ENCODE data around the gene NFYC.
"Not testable (repeated sequence)": the region's sequence is repeated elsewhere in the genome, so short reads cannot be mapped to it uniquely, and the experiment has no call there.

Gene NFYC

DNA sequence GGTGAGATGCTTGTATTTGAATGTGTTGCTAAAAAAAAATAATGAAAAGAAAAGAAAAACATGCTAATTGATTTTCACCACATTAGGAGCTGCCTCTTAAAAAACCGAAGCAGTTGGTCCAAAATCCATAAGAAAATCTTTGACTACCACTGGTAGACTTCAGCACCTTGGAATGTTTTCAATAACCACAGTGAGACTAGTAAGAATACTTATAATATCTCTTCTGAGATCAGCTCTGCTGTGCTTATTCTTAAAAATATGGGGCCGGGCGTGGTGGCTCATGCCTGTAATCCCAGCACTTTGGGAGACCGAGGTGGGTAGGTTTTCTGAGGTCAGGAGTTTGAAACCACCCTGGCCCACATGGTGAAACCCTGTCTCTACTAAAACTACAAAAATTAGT is 15.1 kb downstream of the NFYC start:
- no peak for DNase-seq (ENCODE audit: low read depth)

DNA sequence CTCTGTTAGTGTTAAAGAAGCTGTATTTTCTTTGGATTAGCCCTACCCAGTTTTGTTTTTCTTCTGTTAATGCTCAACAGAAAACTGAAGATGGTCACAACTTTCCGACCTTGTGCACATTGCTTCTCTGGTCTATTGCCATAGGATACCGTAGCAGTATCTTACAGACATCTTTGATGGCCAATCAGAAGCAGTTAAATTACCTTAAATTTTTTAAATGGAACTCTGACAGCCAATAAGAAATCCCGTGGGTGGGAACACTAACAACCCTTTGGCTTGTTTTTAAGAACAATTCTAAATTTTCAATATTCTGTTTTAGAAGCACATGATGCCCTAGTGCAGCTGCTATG is 17.2 kb downstream of the NFYC start:
- DNase-seq (ENCODE audit: low read depth), result no peak

DNA sequence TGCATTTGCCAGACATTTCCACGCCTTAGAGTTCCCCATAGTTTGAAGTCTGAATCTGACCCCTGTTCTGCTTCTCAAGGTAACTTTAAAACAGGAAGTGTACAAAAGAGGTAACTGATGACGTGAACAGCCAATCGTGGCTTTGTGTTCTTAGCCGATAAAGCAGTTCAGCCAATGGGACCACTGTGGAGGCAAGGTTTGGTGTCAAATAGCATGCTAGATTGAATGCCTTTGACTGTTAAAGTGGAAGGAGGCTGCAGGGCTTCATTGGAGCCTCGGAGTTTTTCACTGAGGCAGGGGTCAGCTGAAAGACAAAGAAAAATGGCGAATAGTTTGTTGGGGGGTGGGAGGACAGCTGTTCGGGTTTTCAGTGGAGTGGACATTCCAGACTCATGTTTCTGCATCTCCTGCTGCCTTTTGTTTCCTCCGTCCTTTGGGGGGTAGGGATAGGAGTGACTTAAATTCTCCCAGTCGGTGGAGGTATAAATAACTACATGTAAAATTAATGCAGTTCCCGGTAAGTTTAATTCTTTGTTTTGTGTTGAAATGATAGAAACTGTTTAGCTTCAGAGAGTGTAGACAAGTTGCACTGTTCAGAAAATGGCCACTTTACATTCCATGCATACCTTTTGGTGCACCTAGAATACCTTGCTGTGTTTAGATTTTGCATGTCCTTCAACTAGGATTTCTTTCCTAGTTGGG is 17.7 kb downstream of the NFYC start:
- peak; percentile 60 for DNase-seq (ENCODE audit: low read depth)

DNA sequence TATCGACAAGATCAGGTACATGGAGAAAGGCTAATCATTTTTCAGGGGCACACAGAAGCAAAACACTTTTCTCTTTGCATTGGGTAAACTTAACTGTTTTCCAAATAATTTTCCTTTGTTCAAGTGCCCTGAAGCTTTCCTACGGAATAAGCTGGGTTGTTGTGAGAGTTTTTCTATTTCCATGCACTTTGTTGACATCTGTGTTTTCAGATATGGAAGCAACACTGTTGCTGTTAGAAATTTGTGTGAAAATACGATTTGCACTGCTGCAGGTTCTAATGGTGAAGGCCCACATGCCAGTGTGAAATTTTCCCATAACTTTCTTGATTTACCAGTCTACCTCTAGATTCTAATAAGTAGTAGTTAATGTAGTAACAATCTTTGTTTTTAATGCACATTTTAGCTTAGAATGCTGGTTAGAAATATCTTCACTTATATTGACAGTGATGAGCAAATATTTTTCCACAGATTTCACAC is 18.3 kb downstream of the NFYC start:
- no peak for DNase-seq (ENCODE audit: low read depth)

DNA sequence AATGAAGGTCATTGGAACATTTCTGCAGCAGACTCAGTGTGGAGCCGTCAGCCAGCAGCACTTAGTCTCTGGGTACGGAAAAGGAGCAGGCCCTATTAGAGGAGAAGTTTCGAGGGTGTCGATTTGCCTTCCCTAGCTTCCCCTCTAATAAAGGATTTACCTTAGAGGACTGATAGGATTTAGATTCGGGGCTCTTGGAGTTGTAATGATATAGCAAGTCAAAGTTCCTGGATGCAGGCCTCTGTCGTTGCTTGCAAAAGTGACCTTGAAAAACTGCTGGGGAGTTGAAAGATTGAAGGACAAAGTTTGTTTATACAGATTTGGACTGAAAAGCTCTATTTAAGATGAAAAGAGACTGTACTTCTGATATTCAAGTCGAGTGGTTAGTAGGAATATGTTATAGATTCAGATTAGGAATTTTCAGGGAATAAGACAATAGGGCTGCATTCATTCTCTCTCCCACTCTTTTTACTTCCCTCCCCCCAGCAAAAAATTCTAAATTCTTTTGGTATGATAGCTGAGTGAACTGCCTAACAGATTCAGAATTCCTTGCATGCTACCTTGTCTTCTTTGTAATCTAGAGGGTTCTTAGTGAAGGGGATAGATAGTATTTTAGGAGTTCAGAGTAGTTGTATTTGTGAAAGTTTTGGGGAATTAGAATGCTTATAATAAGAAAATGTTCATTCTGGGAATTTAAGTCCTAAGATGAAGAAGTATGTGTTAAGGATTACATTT is 19.2 kb downstream of the NFYC start:
- DNase-seq (ENCODE audit: low read depth), result no peak

DNA sequence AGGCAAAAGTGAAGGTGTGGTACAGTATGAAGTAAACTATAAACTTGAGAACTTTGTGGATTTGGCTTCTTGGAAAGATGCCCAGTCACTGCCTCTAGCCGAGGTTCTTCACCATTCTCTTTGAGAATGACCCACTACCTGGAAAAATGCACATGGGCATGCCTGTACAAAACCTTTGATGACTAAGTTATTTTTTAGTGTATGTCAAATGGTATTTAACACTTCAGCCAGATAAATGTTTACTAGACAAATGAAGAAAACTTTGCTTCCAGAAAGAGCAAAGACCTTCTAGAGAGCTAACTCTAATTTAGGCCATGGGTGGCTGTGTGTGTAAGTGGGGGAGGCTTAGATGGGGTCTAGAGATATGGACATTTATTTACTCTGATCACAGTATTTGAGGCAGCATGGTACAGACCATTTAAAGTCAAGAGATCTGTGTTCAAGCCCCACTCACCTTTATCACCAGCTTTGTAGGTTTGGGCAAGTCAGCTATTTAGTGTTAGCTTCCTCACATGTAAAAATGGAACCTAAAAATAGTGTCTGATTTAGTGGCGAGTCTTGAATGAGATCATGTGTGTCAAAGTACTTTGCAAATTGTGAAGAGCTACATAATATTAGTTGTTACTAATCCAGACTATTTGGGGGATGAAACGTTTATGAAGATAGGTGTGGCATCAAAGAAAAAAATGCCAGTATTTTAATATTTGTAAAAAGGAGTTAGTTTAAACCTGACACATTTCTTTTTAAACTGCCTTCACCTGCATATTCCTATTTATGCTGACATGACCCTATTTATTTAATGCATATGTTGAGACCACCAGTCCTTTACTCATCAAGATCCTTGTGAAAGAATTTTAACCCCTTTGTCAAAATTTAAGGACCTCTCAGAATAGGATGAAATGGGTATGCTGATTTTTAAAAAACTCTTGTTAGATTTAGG is 20.2 kb downstream of the NFYC start:
- DNase-seq (ENCODE audit: low read depth), result no peak

DNA sequence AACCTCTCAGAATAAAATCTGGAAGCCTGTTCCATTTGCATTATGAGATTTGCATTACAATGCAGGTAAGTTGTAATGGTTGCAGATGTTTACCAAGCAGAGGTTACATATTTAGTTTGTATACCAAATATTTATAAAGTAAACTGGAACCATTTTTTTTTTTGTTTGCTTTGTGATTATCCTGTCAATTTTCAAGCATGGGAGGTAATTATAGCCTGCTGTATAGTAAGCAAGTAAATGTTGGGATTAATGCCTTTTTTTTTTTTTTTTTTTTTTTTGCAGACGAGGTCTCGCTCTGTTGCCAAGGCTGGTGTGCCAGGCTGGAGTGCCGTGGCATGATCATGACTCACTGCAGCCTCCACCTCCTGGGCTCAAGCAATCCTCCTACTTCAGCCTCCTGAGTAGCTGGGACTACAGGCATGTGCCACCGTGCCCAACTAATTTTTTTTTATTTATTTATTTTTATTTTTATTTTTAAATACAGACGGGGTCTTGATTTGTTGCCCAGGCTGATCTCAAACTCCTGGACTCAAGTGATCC is 21.0 kb downstream of the NFYC start:
- DNase-seq (ENCODE audit: low read depth), result no peak

DNA sequence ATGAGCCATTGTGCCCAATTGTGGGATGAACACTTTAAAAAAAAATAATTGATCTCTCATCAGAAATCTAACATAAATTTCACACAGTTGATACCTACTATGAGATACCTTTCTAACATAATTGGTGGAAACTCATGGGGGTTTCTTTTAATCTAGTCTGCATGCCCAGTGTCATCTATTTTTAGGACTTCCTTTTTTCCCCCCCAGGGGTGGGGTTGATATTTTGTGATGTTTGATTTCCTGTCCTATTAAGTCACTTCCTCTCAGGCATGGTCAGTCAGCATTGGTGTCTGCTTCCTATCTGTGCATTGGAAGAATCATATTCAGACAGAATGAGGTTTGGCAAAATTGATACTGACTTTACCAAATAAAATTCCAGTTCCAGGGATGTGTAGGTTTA is 21.5 kb downstream of the NFYC start:
- DNase-seq (ENCODE audit: low read depth), result no peak

DNA sequence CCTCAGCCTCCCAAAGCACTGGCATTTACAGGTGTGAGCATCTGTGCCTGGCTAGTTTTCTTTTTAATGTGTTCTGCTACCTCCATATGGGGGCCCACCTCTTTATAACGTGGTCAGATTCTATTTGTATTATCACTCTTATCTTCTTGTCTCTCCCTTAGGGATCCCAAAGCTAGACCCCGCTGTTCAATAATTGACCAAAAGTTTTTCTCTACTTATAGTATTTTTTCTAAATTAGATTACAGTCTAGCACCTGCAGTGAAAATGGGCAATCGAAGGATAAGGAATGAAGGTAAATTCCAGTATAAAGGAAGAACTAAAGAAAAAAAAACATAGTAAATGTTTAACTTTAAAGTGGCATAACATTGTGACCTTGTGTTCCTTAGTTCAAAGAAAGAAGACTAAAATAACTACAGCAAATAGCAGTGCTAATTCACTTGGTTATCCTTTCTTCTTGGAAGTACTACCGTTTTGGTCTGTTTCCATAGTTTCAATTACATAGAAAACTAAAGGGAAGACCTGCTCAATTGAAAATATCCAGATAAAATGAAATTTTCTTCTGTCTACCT is 24.1 kb downstream of the NFYC start:
- DNase-seq (ENCODE audit: low read depth), result no peak

DNA sequence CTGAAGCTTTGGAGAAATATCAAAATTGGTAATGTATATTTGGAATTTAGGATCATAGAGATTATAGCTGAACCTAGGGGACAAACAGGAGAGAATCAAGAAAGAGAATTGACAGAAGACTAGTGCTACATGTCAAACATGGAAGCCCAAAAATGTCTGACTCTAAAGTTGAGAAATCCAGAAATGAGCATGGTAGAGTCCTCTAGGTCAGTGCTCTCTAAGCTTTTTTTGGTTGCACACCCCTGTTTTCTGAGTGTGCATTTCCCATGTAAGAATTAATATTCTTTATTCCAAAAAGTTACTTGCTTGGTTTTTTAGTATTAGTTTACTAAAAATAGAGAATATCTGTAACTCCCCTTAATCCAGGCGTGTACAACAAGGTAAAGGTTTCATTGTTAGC is 25.6 kb downstream of the NFYC start:
- DNase-seq (ENCODE audit: low read depth), result no peak

DNA sequence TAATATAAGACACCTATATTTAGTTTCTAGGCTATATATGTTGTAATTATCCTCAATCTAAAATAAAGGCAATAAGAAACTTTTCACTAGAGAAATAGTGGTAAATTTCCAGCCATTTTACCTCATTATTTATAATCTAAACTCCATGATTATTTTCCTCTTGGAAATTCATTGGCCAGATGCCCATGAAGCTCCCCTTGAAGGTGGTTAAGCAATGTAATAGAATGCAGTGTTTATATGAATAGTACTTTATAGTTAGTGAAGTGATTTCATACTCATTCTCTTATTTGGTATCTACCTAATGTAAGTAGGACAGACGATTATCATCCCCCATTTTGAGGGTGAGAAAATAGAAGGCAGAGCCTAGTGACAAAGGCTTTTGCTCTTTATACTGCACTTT is 26.5 kb downstream of the NFYC start:
- DNase-seq (ENCODE audit: low read depth), result no peak

DNA sequence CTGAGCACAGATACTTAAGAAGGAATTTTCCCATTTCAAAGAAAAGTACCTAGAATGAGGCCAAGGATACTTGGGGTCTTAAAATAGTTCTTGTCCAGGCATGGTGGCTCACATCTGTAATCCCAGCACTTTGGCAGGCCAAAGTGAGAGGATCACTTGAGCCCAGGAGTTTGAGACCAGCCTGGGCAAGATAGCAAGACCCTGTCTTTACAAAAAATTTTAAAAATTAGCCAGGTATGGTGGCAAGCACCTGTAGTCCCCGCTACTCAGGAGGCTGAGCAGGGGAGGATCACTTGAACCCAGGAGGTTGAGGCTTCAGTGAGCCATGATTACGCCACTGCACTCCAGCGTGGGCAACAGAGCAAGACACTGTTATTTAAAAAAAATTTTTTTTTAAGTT is 29.0 kb downstream of the NFYC start:
- no peak for DNase-seq (ENCODE audit: low read depth)

DNA sequence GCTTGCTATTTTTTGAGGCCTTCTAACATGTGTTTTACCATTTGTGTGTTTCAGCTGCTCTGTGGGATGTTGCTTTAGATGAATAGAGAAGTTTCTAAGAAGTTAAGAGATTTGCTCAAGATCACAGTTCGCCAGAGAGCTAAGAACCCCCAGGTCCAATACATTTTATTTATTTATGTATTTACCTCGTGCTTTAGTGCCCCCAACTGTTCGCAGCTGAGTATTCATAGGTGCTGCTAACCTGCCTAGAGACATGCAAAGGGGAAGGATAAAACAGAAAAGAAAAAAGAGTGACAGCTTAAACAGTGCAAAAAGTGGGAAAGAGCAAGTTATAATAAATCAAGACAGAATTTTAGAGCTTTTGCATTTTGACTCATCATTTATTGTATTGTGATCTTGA is 31.1 kb downstream of the NFYC start:
- no peak for DNase-seq (ENCODE audit: low read depth)

DNA sequence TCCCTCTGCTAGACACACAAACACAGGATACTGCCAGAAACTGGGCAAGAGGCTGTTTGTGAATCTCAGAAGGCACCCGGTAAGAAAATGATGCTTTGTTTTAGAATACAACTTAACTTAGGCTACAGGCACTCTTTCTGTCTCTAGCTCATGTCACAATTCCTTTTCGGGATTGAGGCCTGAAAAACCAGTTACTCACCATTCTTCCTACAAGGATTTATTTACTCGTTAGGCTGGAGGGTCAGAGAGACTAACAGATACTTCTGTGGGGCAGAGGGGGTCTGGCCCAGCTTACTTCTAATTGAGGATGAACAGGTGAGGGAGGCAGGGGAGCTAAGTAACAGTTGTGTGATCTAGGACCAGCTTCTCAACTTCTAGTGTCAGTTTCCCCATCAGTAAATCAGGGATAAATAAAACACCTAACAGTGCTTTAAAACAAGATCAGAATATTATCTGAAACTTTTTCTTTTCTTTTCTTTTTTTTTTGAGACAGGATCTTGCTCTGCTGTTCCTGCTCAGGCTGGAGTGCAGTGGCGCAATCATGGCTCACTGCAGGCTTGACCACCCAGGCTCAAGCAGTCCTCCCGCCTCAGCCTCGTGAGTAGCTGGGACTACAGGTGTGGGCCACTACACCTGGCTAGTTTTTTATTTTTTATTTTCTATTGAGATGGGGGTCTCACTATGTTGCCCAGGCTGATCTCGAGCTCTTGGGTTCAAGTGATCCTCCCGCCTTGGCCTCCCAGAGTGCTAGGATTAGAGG is 31.9 kb downstream of the NFYC start:
- no peak for DNase-seq (ENCODE audit: low read depth)

DNA sequence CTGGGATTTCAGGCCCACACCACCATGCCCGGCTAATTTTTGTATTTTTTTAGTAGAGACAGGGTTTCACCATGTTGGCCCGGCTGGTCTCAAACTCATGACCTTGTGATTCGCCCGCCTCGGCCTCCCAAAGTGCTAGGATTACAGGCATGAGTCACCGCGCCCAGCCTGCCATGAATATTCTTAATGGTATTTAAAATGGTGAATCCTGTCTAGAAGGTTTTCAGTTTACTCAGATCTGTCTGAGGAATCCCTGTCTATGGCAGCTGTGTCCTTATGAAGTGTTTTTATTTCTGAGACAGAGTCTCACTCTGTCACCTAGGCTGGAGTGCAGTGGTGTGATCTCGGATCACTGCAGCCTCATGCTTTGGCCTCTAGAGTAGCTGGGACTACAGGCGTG is 36.2 kb downstream of the NFYC start:
- not testable (repeated sequence) for DNase-seq (ENCODE audit: low read depth)

DNA sequence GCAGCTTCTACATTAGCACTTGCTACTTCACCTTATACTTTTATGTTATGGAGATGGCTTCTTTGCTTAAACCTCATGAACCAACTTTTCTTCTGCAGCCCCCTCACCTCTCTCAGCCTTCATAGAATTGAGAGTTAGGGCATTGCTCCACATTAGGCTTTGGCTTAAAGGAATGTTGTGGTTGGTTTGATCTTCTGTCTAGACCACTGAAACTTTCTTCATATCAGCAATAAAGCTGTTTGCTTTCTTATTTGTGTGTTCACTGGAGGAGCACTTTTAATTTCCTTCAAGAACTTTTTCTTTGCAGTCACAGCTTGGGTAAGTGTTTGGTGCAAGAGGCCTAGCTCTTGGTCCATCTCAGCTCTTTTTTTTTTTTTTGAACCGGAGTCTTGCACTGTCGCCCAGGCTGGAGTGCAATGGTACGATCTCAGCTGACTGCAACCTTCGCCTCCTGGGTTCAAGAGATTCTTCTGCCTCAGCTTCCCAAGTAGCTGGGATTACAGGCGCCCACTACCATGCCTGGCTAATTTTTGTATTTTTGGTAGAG is 37.9 kb downstream of the NFYC start:
- DNase-seq (ENCODE audit: low read depth), result not testable (repeated sequence)

DNA sequence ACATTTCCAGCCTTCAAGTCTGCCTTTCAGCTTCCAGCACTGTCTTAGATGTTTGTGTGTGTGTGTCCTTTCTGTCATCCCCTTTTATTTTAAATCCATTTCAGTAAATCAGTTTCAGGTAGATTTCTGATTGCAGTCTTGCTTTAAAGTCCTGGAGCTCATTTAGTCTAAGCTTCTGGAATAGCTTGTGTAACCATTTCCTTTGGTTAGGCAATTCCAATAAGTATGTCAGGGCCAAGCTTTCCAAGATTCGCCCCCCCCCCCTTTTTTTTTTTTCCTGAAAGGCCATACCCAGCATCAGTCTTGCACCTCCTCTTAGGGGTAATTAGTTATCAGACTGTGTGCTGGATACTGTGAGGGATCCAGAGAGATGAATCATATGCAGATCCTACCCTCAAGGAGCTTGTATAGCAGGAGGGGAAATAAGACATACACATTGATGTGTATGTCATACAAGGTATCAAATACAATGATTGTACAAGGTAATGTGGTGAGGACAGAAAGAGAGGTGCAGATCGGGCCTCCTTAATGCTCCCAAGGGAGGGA is 41.3 kb downstream of the NFYC start:
- no peak for DNase-seq (ENCODE audit: low read depth)

DNA sequence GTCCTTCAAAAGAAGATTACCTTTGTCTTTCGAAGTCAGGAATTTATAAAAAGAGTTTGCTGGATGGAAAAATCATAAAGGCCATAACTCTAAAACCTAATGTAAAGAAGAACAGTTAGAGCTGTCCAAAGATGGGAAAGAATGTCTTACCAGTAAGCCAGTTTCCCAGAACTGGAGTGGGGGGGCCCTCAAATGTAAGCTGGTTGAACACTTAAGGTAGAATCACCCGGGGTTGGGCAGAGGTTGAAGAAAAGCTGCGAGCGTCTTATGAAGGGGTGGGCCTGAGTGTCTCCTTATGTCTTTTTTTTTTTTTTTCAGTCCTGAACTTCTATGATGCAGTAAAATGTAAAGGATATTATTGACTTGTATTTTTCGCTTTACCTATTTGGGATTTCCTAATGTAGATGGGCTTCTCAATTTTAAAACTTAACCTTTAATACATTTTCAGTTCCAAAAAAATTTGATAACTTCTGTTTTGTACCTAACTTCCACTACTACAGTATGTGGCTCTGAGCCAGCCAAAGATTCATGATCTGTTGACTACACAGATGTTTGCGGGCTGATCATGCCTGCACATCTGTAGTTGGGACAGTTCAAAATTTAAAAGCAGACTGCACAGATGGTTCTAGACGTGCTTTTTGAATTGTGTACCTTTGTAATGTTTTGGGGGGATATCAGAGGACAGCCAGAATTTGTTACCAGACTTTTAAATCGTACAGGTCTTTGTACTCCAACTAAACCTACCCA is 43.6 kb downstream of the NFYC start:
- DNase-seq (ENCODE audit: low read depth), result no peak

DNA sequence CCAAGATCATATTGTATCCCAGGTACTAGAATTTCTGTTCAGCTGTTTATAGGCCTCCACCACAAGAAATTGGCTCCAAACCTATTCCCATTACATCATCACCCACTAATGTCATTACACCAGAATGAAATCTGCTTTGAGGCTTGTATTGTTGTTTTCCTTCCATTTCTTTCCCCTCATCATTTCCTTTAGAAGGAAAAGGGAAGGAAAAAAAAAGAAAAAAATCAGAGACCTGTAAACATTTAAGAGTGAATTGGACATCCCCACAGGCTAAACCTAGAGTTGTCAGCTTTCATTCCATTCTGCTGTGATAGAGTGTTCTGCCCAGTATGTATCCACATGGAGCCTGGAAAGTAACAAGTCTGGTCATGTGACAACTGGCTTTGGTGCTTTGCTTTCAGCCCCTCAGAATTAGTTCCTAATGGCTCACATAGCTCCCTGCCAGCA is 44.6 kb downstream of the NFYC start:
- no peak for DNase-seq (ENCODE audit: low read depth)

DNA sequence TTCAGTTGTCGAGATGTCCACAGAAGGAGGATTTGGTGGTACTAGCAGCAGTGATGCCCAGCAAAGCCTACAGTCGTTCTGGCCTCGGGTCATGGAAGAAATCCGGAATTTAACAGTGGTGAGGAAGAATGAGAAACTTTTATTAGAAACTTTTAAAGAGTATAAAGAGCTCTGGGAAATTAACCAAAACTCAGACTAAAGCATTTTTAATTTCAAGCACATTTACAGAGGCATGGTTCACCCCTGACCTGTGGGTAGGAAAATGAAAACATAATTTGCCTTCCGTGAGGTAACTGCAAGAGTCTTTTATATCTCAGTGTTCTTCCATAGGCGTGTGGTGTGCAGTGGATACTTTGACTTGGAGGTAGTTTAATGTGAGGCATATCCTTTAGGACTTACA is 47.3 kb downstream of the NFYC start:
- no peak for DNase-seq (ENCODE audit: low read depth)
